GM18502 (cell line): ENCODE results near the gene RUVBL2.
"Not testable (repeated sequence)": the region's sequence is repeated elsewhere in the genome, so short reads cannot be mapped to it uniquely, and the experiment has no call there.

Source experiments
- ATAC-seq: cut with Tn5 transposase; IDR thresholded peaks from one replicate; pipeline ENCODE4 v1.9.1; 2021; ENCODE audit warnings: mild to moderate bottlenecking; ENCODE audit not compliant: unreplicated experiment, poor library complexity

The RUVBL2 gene

DNA sequence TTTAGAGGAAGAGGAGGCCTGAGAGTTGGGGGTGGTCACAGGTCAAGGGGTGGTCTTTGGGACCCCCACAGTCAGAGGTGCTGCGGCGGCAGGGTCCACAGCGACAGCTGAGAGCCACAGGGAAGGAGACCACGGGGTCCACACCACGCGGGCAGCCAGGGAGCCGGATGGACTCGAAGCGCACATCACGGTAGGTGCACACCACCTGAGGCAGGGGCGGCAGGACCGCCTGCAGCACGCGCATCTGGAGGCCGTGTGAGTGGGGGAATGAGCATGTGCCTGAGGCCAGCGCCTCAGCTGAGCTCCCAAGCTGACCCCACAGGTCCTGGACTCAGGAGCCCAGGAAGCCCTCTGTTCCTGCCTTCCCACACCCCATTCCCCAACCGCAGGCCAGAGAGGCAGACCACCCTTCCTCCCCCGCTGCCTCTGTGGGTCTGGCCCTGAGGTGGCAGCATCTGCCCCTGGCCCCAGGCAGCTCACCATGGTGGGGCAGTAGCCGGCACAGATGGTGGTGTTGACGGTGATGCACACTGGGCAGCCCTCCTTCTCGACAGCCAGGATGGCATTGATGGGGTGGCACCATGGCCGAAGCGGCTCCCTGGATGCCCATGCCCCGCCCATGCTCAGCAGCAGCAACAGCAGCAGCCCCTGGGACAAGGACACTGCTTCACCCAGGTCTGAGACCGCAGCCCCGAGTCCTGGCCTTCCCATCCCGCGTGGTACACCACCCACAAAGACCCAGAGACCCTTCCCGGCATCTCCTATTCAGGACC is 22.6 kb downstream of the RUVBL2 start:
- ATAC-seq, result no peak

- ATAC-seq, result no peak
Observed at GRCh38 chr19:49017041-49017665, 23.5 kb downstream of the RUVBL2 start, which contains the start of gene LHB. LHB (minus strand) TSS chr19:49017091; CDS start chr19:49017081, 10 bp downstream.

GRCh38 chr19:49017666-49018351 is 24.1 kb downstream of the RUVBL2 start:
- no peak for ATAC-seq

DNA sequence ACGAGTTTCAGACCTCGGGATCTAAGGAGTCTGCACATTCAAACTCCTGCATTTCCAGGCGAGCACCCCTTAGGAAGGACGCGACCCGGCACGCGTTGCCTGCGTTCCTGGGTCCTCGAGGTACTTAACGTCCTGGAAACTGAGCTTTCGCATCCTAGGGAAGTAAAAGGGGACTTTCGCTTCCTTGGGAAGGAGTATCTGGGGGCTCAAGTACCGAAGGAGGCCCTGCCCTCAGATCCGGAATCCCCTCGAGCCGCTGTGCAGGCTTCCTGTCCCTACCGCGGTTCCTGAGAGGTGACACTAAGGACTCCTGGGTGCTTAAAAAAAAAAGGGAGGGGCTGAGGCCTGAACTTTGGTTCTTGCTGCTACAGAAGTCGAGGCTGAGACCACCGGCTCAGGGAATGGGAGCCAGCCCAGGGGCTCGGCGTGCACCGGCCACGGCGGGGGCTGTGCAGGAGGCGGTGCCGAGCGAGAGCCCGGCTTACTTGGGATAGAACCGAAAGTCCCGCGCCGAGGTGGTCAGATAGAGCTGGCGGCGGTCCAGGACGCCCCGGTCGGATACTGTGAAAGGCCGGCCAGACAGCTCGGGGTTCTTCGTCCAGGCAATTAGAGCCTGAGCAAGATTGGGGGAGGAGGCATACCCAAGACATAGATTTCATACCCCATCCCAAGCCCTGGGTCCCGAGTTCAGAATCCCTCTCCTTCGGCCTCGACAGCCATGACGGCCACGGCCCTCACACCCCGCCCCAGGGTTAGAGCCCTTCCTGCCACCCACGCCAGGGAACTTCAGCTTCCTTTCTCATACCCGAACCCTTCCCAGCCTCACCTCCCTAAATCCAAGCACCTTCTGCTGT is 24.9 kb downstream of the RUVBL2 start:
- not testable (repeated sequence) for ATAC-seq

GRCh38 chr19:49019242-49019932 is 25.7 kb downstream of the RUVBL2 start:
- ATAC-seq, result no peak

- ATAC-seq, result no peak
Observed at GRCh38 chr19:49020342-49020741, 26.7 kb downstream of the RUVBL2 start.

GRCh38 chr19:49020931-49021895 is 27.5 kb downstream of the RUVBL2 start:
- no peak for ATAC-seq

GRCh38 chr19:49022116-49022515 is 28.4 kb downstream of the RUVBL2 start:
- no peak for ATAC-seq

DNA sequence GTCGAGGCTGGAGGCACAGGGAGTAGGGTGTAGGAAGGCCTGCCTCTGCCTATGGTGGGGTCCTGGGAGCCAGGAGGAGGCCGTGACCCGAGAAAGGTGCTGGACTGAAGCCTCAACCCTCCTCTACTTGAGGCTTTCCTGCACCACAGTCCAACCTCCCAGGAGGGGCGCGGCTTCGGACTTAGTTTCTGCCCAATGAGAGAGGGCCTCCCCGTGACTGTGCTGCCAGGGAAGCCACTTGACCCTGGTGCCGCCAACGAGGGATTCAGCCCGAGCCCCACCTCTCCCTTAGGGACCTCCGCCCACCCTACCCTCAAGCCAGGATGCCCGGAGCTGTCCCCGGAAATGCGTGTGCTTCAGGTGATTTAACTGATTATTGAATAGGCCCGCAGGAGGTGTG is 30.5 kb downstream of the RUVBL2 start, which contains the start of gene CGB3:
TSS of gene CGB3 (minus strand) at position 101 of the 400 bp plus-strand sequence. CDS start 362 bp downstream, outside the sequence.
- not testable (repeated sequence) for ATAC-seq

- not testable (repeated sequence) for ATAC-seq
Observed at GRCh38 chr19:49025088-49025487, 31.4 kb downstream of the RUVBL2 start.

GRCh38 chr19:49025599-49025998 is 31.9 kb downstream of the RUVBL2 start:
- ATAC-seq, result not testable (repeated sequence)

GRCh38 chr19:49028686-49029085 is 35.0 kb downstream of the RUVBL2 start:
- ATAC-seq, result not testable (repeated sequence)

GRCh38 chr19:49029749-49030148 is 36.1 kb downstream of the RUVBL2 start:
- not testable (repeated sequence) for ATAC-seq

- ATAC-seq, result not testable (repeated sequence)
Observed at GRCh38 chr19:49030323-49030722, 36.6 kb downstream of the RUVBL2 start.

DNA sequence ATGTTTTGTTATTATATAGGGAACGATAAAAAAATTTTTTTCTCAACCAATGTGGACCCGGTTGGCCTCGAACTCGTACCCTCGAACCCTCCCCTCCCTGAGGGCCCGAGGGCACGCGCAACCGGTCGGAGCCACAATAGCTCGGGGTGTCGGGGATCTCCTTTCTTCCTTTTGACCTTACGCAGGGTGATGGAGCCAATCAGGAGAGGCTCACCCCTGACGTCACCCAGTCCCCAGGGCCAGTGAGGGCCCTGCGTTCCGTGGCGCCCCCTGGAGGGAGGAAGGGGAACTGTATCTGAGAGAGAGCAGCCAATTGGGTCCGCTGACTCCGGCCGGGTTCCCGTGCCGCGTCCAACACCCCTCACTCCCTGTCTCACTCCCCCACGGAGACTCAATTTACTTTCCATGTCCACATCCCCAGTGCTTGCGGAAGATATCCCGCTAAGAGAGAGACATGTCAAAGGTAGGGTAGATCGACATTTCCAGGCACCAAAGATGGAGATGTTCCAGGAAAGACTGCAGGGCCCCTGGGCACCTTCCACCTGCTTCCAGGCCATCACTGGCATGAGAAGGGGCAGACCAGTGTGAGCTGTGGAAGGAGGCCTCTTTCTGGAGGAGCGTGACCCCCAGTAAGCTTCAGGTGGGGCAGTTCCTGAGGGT is 38.1 kb downstream of the RUVBL2 start, which contains the start of gene CGB2:
TSS of gene CGB2 (plus strand) at position 249 of the 660 bp plus-strand sequence. CDS start at position 455, 206 bp downstream.
- ATAC-seq, result not testable (repeated sequence)

- not testable (repeated sequence) for ATAC-seq
Observed at GRCh38 chr19:49036815-49037214, 43.1 kb downstream of the RUVBL2 start, which contains the start of gene CGB1. CGB1 (minus strand) TSS chr19:49036895; CDS start chr19:49036711, 184 bp downstream.

- not testable (repeated sequence) for ATAC-seq
Observed at GRCh38 chr19:49038111-49038510, 44.4 kb downstream of the RUVBL2 start.
